Endothelial cell of umbilical vein (primary cell): ENCODE measurements around the gene AFF1. TPM values are rescaled to one million over a fixed set of nuclear protein-coding genes. Genes with fewer than 3 reads are reported as not detected.
"Not testable (repeated sequence)": the region's sequence is repeated elsewhere in the genome, so short reads cannot be mapped to it uniquely, and the experiment has no call there.

Experiments
- BruUV-seq: library from RNA; stranded (reverse); fragments of 400-500 nt; replicated peaks from 2 replicates; lab custom pipeline; 2021; lab: Mats Ljungman, UMichigan
- CTCF ChIA-PET: fragments of 300-600, 350-600 bp; sonication (Branson Sonifier 250); formaldehyde crosslinking; loops from one replicate; lab custom pipeline; 2021; ENCODE audit warnings: antibody characterized with exemption, inconsistent platforms; lab: Charles Lee
- POLR2A ChIA-PET: fragments of 300-600, 350-600 bp; sonication (Branson Sonifier 250); formaldehyde crosslinking; loops from one replicate; lab custom pipeline; 2021; ENCODE audit warnings: antibody characterized with exemption, inconsistent platforms; lab: Charles Lee
- DNase-seq: peaks from one replicate; pipeline ENCODE4 v3.0.0-alpha.2; 2011; ENCODE audit warnings: low read depth, low spot score
- FAIRE-seq: peaks from 2 replicates; lab custom pipeline; 2011; peaks lifted over from hg19 to GRCh38; lab: Jason Lieb, UNC
- H2AFZ ChIP-seq: 2 replicates; pipeline ENCODE4 v1.6.0; 2012; ENCODE audit warnings: low read depth, low read length, control low read depth, inconsistent platforms
- H3K27ac ChIP-seq: 2 replicates; pipeline ENCODE4 v1.5.1; 2011; ENCODE audit warnings: low read depth, mild to moderate bottlenecking, control low read depth, low read length, moderate library complexity; ENCODE audit not compliant: insufficient read depth
- H3K27me3 ChIP-seq, 2 experiments: 2 replicates each; pipeline versions ENCODE4 v1.6.0 to v1.6.1; 2011; ENCODE audit warnings: low read length in 2 of 2, mixed read lengths in 1 of 2; ENCODE audit not compliant: control insufficient read depth in 2 of 2, insufficient read depth in 2 of 2
- H3K36me3 ChIP-seq, 2 experiments: 2 replicates in 1 of 2; 3 replicates in 1 of 2; pipeline ENCODE4 v1.5.1; 2011; ENCODE audit warnings: low read length in 2 of 2, mild to moderate bottlenecking in 1 of 2, moderate library complexity in 1 of 2; ENCODE audit not compliant: control insufficient read depth in 2 of 2, insufficient read depth in 2 of 2; ENCODE audit errors: extremely low read depth in 1 of 2
- H3K4me1 ChIP-seq: 3 replicates; pipeline ENCODE4 v1.5.1; 2011; ENCODE audit warnings: mild to moderate bottlenecking, low read length; ENCODE audit not compliant: control insufficient read depth, insufficient read depth; ENCODE audit errors: extremely low read depth
- H3K4me2 ChIP-seq: 2 replicates; pipeline ENCODE4 v1.6.1; 2011; ENCODE audit warnings: low read length, control low read depth, mixed read lengths; ENCODE audit not compliant: insufficient read depth
- H3K4me3 ChIP-seq, 3 experiments: fragments of 200-600 bp in 1 of 3; sonication (generic), shearing (Covaris generic) in 1 of 3; replicated peaks in 1 of 3; 2 replicates each; pipeline ENCODE4 v1.5.1; 2011 to 2016; ENCODE audit warnings: control low read depth in 3 of 3, low read length in 3 of 3, mild to moderate bottlenecking in 2 of 3, inconsistent platforms in 1 of 3, low read depth in 1 of 3, moderate library complexity in 1 of 3; ENCODE audit not compliant: insufficient read depth in 1 of 3
- H3K79me2 ChIP-seq: 2 replicates; pipeline ENCODE4 v1.6.0; 2012; ENCODE audit warnings: low read length, inconsistent platforms; ENCODE audit not compliant: control insufficient read depth, insufficient read depth
- H3K9ac ChIP-seq: replicated peaks from 2 replicates; pipeline ENCODE3; 2011; ENCODE audit warnings: low read length, control low read depth; ENCODE audit not compliant: insufficient read depth; ENCODE audit errors: extremely low read depth
- H3K9me1 ChIP-seq: replicated peaks from 3 replicates; pipeline ENCODE4 v1.6.0; 2011; ENCODE audit warnings: mild to moderate bottlenecking, low read length; ENCODE audit not compliant: control insufficient read depth, insufficient read depth; ENCODE audit errors: extremely low read depth
- H3K9me3 ChIP-seq: replicated peaks from 2 replicates; pipeline ENCODE4 v1.5.1; 2012; ENCODE audit warnings: low read length, inconsistent platforms; ENCODE audit not compliant: control insufficient read depth, insufficient read depth
- H4K20me1 ChIP-seq: replicated peaks from 2 replicates; pipeline ENCODE3; 2011; ENCODE audit warnings: mild to moderate bottlenecking, low read length; ENCODE audit not compliant: control insufficient read depth, insufficient read depth; ENCODE audit errors: extremely low read depth
- EZH2 ChIP-seq: IDR thresholded peaks from 2 replicates; pipeline ENCODE4 v1.6.1; 2012; ENCODE audit warnings: borderline replicate concordance, low read depth, mild to moderate bottlenecking, moderate library complexity, low read length, inconsistent platforms; ENCODE audit not compliant: severe bottlenecking
- FOS ChIP-seq: IDR thresholded peaks from 2 replicates; pipeline ENCODE4 v1.6.1; 2011; ENCODE audit warnings: mild to moderate bottlenecking, low read length, moderate library complexity, borderline replicate concordance; ENCODE audit not compliant: insufficient read depth
- GATA2 ChIP-seq: IDR thresholded peaks from 2 replicates; pipeline ENCODE4 v1.7.0; 2011; ENCODE audit warnings: low read depth, mild to moderate bottlenecking, moderate library complexity, mixed read lengths, low read length; ENCODE audit not compliant: insufficient read length, insufficient read depth
- JUN ChIP-seq: IDR thresholded peaks from 2 replicates; pipeline ENCODE4 v1.6.1; 2011; ENCODE audit warnings: borderline replicate concordance, low read depth; ENCODE audit not compliant: insufficient read length, insufficient read depth
- MYC ChIP-seq: IDR thresholded peaks from one replicate; pipeline ENCODE4 v1.6.1; 2011; ENCODE audit warnings: mild to moderate bottlenecking, low read depth, low read length
- POLR2A ChIP-seq: IDR thresholded peaks from 2 replicates; pipeline ENCODE4 v1.6.1; 2012; ENCODE audit warnings: low read depth, mild to moderate bottlenecking, control low read depth, low read length
- POLR2AphosphoS5 ChIP-seq: IDR thresholded peaks from 2 replicates; pipeline ENCODE4 v1.6.1; 2012; ENCODE audit warnings: low read depth, mild to moderate bottlenecking, control low read depth, low read length, moderate library complexity; ENCODE audit not compliant: insufficient read depth
- dilution Hi-C: fragments of 300-500 bp; cut with MboI; formaldehyde crosslinking; loops from one replicate; pipeline ENCODE4 v1.15.0; 2019; ENCODE audit warnings: low sequenced_read_pairs; ENCODE audit not compliant: extremely low pct_ligation_motif_present
- intact Hi-C: fragments of 100-400 bp; cut with micrococcal nuclease; formaldehyde crosslinking; loops from one replicate; pipeline ENCODE4 v1.10.0; 2022
- polyA plus RNA-seq, 4 experiments: library from polyadenylated mRNA; depleted of rRNA in 3 of 4; stranded (reverse) in 3 of 4; unstranded in 1 of 4; fragments of >200 nt; gene quantifications; 2 replicates each; pipeline versions ENCODE4 v1.2.1 to v1.2.3, GENCODE V29; 2011 to 2012; ENCODE audit warnings: missing spikeins in 1 of 4
- total RNA-seq: library from RNA; stranded (reverse); gene quantifications from 2 replicates; pipeline ENCODE4 v1.2.3, GENCODE V29; 2021
- TF ChIP-seq, protein P1 (sequence below): IDR thresholded peaks from 2 replicates; pipeline ENCODE4 v1.6.1; 2011; ENCODE audit not compliant: insufficient read depth, insufficient read length
- TF ChIP-seq, protein P2 (sequence below), 2 donors: IDR thresholded peaks; 1 replicate in 1 of 2; 2 replicates in 1 of 2; pipeline ENCODE4 v1.5.1; 2011; ENCODE audit warnings: low read length in 2 of 2, mild to moderate bottlenecking in 2 of 2, moderate library complexity in 2 of 2, control low read depth in 1 of 2, inconsistent platforms in 1 of 2, low read depth in 1 of 2; ENCODE audit not compliant: insufficient read depth in 1 of 2; ENCODE audit errors: extremely low read depth in 1 of 2

Gene AFF1
- total and polyA plus RNA-seq, 2 donors (not counting 3 experiments of a cell fraction or from before 2014, with no cell fraction given): 26.2 to 106 TPM

DNA sequence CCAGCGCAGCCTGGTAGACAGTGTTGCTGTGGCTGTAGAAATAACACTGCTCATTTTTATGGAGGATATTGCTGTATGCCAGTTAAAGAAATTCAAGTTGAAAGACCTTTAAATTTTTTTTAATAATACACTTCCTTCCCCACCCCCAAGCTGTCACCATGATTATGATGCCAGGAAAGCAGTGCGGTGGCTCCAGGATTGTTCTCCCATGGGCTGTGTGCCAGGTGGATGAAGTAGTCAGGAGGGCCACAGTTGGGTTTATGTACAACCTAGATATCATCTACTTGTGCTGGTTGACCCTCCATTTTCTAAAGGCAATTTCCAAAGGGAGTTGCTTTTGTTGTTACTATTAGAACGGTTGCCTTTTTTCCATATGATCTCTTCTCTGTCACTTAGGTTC is 136.6 kb downstream of the AFF1 start:
- intact Hi-C loops: no loop called here
- H3K9me1 ChIP-seq: no peaks in the 10 kb centered on the region
- H3K9ac ChIP-seq: no peak overlapping the region
- no TSS peak for BruUV-seq
- dilution Hi-C loops: no loop called here
- FAIRE-seq: no peak
- no peaks in the 10 kb centered on the region for H3K9me3 ChIP-seq
- H3K36me3 ChIP-seq: no peaks in the 10 kb centered on the region
- peaks cover 8% of the 10 kb centered on the region for H3K4me1 ChIP-seq
- CTCF ChIA-PET: no interaction called here
- TF ChIP-seq, protein P1, sequence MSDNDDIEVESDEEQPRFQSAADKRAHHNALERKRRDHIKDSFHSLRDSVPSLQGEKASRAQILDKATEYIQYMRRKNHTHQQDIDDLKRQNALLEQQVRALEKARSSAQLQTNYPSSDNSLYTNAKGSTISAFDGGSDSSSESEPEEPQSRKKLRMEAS: no peak
- TF ChIP-seq EZH2 (no peak), POLR2AphosphoS5 (no peak), JUN (no peak), GATA2 (no peak), MYC (no peak), FOS (no peak), POLR2A (no peak)
- TF ChIP-seq, protein P2, sequence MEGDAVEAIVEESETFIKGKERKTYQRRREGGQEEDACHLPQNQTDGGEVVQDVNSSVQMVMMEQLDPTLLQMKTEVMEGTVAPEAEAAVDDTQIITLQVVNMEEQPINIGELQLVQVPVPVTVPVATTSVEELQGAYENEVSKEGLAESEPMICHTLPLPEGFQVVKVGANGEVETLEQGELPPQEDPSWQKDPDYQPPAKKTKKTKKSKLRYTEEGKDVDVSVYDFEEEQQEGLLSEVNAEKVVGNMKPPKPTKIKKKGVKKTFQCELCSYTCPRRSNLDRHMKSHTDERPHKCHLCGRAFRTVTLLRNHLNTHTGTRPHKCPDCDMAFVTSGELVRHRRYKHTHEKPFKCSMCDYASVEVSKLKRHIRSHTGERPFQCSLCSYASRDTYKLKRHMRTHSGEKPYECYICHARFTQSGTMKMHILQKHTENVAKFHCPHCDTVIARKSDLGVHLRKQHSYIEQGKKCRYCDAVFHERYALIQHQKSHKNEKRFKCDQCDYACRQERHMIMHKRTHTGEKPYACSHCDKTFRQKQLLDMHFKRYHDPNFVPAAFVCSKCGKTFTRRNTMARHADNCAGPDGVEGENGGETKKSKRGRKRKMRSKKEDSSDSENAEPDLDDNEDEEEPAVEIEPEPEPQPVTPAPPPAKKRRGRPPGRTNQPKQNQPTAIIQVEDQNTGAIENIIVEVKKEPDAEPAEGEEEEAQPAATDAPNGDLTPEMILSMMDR (IDR thresholded peaks at IDR 0.05; ENCODE audit: extremely low read depth in 1 of 2, insufficient read depth in 1 of 2, low read depth in 1 of 2, low read length in 2 of 2): no peak
- H3K4me3 ChIP-seq: no peak overlapping the region
- no peak overlapping the region for H3K4me2 ChIP-seq
- H3K27me3 ChIP-seq: no peaks in the 10 kb centered on the region
- POLR2A ChIA-PET: interaction anchor here (0.7 kb wide), 1 partner anchor 122 kb away, joined by 4 read pairs; no protein-coding TSS in a partner anchor
- H4K20me1 ChIP-seq: peaks cover 2% of the 10 kb centered on the region
- H3K79me2 ChIP-seq: peaks cover 40% of the 10 kb centered on the region
- H3K27ac ChIP-seq: no peak overlapping the region
- H2AFZ ChIP-seq: no peak overlapping the region
- DNase-seq: no peak

DNA sequence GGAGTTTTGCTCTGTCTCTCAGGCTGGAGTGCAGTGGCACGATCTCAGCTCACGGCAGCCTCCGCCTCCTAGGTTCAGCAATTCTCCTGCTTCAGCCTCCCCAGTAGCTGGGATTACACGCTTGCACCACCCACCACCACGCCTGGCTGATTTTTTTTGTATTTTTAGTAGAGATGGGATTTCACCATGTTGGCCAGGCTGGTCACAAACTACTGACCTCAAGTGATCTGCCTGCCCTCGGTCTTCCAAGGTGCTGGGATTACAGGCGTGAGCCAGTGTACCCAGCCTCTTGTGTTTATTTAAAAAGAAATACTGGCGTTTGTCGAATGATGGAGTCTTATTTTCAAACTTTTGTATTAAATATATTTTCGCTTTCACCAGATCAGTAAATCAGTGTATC is 137.7 kb downstream of the AFF1 start:
- H3K27me3 ChIP-seq, DNase-seq, H3K9me1 ChIP-seq, H3K36me3 ChIP-seq, H3K9ac ChIP-seq, H3K4me3 ChIP-seq, H4K20me1 ChIP-seq, H3K27ac ChIP-seq, intact Hi-C loops, POLR2A ChIA-PET, CTCF ChIA-PET, dilution Hi-C loops, FAIRE-seq, H3K4me1 ChIP-seq, H2AFZ ChIP-seq, H3K9me3 ChIP-seq, BruUV-seq, H3K4me2 ChIP-seq: not testable (repeated sequence)
- H3K79me2 ChIP-seq: peaks cover 45% of the 10 kb centered on the region
